Measurements from ENCODE around the gene PHF13.
"Not testable (repeated sequence)": the region's sequence is repeated elsewhere in the genome, so short reads cannot be mapped to it uniquely, and the experiment has no call there.

Gene PHF13

GRCh38 chr1:6587261-6588005 is 26.1 kb upstream of the PHF13 start:
- DNase-seq: no peak

DNA sequence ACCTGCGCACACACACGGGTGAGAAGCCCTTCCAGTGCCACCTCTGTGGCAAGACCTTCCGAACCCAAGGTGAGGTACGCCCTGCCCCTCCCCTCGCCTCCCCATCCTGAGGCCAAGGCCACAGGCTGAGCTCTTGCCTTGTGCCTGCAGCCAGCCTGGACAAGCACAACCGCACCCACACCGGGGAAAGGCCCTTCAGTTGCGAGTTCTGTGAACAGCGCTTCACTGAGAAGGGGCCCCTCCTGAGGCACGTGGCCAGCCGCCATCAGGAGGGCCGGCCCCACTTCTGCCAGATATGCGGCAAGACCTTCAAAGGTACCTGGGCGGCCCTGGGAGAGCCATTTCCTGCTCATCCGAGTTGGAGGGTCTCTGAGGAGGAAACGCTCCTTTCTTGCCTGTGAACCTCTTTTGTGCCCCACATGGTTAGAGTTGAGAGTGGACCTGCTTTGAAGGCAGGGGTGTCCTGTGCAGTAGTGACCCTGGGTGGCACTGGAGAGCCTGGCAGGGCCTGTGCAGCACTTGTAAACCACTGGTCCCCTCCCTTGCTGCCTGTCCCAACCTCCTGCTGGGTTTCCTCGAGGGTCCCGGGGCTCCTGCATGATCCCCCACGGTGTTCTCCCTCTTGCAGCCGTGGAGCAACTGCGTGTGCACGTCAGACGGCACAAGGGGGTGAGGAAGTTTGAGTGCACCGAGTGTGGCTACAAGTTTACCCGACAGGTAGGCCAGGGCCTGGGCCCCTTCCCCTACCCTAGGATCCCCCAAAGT is 25.2 kb upstream of the PHF13 start:
- DNase-seq: no peak

GRCh38 chr1:6588893-6589520 is 24.5 kb upstream of the PHF13 start:
- no peak for DNase-seq

DNA sequence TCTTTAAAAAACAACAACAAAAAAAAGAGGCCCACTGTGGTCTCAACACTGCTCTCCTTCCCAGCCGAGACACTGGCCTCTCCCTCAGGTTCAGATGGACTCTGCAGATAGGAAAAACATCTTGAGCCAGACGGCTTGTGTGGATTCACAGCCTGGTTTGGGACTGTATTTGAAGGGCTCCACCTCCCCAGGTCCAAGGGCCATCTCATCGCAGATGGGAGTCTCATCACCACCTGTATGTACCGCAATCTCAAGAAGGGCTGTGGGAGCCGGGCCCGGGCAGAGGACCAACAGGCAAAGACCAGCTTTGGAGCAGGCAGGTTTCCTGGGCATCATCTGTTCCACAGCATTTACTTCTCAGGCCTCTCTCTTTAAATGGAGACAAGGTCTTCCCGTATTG is 23.5 kb upstream of the PHF13 start:
- no peak for DNase-seq

- DNase-seq: no peak
Measured at GRCh38 chr1:6591222-6591621, 22.3 kb upstream of the PHF13 start.

DNA sequence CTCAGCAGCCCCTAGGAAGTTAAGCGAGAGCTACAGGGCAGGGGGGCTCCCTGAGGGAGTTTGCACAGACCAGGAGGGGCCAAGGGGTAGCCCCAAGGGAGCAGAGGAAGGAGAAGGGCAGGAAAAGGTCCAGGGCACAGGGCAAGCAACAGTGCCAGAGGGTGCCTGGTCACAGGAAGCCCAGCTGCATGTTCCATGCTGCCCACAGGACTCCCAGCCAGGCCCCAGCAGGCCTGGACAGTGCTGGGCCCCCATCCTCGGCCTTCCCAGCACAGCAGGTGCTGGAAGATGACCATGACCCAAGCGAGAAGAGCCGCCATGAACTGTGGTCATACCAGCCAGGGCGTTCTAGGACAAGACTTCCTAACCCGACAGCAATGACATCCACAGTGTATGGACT is 21.9 kb upstream of the PHF13 start:
- no peak for DNase-seq

DNA sequence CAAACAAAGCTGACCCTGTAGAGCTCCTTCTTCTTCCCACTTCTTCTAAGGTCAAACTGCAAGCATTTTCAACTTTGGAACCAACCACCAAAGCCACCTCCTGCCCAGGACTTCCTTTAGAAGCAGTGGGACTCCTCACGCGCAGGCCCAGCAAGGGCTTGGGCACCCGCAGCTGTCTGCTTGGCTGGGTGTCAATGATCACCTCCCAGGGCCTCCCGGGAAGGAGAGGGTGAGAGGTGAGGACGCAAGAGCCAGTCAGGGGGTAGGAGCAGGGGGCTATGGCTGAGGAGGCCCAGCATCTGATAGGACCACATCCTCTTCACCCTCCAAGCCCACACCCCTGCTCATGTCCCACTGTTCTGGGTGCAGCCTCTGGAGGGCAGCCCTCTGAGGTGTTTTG is 21.1 kb upstream of the PHF13 start:
- no peak for DNase-seq

DNA sequence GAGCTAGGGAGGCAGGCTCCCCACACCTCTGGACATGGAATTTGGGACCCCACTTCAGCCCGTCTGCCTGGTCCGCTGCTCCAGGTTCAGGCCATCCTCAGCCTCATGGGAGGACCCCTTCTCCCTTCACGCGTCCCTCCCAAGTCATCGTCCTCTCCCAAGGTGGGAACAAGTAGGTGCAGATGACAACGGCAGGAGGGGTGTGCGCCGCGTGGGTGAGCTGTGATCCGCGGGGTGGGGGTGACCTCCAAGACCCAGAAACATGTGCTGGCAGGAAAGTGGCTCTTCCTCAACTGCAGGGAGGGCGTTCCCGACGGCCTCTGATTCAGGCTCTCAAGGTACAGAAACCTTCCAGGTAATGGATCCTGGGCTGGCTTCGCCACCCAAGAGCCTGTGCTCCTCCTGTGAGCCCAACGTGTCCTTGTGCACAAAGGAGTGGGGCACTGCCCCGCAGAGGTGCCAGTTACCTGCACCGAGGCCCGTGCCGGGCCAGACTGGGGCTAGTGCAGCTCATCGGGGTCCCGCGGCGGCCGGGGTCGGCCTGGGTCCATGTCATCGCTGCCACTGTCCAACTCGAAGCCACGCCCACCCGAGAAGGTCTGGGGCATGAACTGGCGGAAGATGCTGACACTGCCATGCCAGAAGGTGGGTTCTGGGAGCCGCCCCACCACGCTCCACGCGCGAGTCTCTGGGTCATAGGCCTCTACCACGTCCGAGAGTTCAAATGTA is 20.5 kb upstream of the PHF13 start:
- DNase-seq: no peak

GRCh38 chr1:6593810-6594209 is 19.7 kb upstream of the PHF13 start:
- no peak for DNase-seq

GRCh38 chr1:6594977-6595740 is 18.4 kb upstream of the PHF13 start:
- peak; percentile 68 for DNase-seq

DNA sequence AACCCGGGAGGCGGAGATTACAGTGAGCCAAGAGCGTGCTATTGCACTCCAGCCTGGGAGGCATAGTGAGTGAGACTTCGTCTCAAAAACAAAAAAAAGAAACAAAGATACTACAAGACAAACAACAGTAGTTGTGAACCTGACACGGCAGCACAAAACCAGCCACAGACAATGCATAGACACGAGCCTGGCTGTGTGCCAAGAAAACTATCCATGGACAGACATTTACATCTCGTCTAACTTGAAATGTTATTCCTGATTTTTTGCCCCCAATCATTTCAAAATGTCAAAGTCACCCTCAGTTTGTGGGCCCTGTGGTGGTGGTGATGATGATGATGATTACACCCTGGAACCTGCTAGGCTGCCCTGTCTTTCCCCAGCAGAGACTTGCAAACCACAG is 17.2 kb upstream of the PHF13 start:
- no peak for DNase-seq

- no peak for DNase-seq
Measured at GRCh38 chr1:6596886-6597776, 16.4 kb upstream of the PHF13 start.

DNA sequence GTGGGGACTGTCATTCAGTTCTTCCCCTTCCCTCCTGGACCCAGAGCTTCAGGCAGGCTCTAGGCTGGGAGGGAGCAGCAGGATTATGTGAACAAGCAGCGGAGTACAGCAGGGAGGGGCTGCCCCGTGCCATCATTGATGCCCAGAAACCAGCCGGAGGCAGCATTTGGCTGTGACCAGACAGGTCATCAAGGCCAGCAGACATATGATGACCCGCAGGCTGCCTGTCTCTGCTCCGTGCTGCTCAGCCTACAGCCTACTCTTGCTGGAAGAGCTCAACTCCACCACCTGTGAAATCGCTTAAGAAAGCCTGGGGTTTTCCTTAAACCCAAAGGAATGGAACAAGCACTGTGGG is 15.8 kb upstream of the PHF13 start:
- DNase-seq: no peak

DNA sequence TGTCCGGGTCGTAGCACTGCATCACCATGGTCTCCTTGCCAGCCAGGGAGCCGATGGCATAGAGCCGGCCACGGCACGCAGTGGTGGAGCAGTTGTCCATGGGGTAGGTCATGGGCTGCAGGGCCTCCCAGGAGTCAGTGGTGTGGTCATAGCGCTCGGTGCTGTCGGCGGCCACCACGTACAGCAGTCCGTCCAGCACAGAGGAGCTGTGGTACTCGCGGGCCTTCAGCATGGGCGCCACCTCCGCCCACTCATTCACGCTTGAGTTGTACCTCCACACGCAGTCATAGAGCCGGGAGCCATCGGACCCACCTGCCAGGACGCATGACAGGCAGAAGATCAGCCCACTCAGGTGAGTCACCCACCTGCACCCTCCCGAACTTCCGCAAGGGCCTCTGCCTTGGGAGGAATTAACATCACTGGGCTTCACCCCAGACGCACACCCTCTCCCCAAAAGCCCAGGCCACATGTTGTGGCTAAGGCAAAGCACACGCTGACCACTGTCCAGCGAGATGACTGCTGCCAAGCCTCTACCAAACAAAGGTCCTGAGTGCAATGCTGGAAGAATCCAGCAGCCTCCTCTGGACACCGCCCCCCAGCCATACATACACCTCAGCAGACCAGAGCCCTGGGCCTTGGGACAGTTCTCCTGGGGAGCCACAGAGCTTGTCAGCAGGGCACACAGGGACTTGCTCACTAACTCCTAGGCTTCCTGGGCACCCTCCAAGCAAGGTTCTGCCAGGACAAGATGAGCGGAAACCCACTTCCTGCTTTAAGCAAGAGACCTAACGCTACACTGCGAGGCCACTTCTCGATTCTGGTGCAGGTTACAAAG is 14.2 kb upstream of the PHF13 start:
- DNase-seq: no peak

DNA sequence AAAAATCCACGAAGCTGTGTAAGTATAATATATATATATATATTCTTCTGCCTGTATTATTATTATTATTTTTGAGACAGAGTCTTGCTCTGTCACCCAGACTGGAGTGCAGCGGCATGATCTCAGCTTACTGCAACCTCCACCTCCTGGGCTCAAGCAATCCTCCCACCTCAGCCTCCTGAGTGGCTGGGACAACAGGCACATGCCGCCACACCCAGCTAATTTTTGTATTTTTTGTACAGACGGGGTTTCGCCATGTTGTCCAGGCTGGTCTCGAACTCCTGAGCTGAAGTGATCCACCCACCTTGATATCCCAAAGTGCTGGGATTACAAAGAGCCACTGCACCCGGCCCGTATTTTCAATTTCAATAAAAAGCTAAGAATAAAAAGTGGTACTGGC is 13.5 kb upstream of the PHF13 start:
- DNase-seq: not testable (repeated sequence)

- no peak for DNase-seq
Measured at GRCh38 chr1:6600410-6601048, 13.0 kb upstream of the PHF13 start.

DNA sequence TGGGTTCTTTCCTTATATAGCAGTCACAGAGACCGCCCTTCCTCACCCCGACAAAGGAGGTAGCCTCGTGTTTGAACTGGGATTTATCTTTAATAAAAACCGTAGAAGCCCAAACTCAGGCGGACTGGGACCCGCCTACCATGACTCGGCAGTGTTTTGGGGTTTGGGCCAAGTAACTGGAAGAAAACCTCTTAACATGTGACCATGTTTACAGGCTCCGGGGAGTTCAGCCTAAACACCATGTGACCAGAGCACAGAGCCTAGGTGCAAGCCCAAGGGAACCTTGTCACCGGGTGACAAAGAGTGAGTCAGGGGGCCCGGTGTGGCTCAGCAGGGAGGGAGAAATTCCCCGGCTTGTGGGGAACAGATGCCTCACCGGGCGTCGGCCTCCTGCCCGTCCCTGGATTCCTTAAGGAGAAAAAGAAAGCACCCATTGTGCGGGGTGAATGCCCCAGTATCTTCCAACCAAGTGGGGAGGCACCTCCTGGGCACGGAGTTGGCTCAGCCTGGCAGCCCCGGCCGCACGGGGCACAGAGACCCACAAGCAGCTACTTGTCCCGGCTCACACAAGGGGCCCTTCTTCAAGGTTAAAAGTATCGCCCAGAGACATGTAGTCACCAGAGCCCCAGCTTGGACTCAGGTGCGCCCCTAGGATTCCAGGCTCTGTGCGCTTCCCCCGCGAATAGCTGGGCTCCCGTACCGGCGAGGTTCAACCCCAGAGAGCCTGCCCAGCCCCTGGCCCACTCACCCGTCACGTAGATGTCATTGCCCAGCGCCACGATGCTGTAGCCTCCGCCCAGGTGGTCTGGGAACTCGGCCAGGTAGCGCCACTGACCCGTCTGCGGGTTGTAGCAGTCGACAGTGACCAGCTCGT is 12.2 kb upstream of the PHF13 start:
- DNase-seq: no peak

DNA sequence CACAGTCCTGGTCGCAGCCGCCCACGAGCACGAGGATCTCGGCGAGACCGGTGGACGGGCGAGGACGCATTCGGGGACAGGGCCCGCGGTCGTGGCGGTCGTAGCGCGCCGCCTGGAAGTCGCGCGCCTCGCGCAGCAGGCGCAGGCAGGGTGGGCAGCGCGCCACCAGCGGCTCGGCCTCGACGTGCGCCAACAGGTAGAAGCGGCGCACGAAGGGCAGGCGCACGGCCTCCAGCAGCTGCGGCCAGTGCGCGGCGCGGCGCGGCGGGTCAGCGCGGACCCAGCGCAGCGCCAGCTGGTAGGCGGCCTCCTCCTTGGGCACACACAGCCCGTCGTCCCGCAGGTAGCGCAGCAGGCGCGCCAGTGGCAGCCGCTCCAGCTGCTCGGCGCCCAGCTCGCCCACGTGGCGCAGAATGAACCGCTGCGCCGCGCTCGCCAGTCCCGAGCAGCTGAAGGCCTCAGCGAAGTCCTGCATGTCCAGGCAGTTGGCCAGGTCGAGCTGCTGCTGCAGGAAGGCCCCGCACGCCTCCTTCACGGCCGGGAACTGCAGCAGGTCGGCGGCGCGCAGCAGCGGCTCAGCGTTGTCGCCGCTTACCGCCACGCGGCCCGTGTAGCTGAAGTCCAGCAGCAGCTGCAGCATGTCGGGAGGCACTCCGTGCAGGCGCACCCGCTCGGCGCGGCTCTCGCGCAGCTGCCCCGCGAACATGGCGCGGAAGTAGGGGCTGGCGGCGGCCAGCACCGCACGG is 11.4 kb upstream of the PHF13 start:
- peak; percentile 79 for DNase-seq

Measured in NCI-H2227 treated with DMSO at 0.1 percent for 48 hours (cell line).